Stomach (tissue), 9 donors: Measurements from ENCODE around the gene ST7L. TPM values are rescaled to one million over a fixed set of nuclear protein-coding genes. Genes with fewer than 3 reads are reported as not detected.

Source experiments
- DNase-seq, 2 donors: peaks; one replicate each; pipeline versions ENCODE4 v3.0.0 to v3.0.0-alpha.2; 2013 to 2019
- H3K27ac ChIP-seq, 5 donors: fragments of 200-600 bp in 4 of 5; sonication (generic) in 4 of 5; one replicate each; pipeline ENCODE4 v1.5.1; 2013 to 2019; ENCODE audit warnings: mild to moderate bottlenecking in 1 of 5, moderate library complexity in 1 of 5
- H3K27me3 ChIP-seq, 3 donors: fragments of 200-600 bp; sonication (generic); one replicate each; pipeline ENCODE4 v1.5.1; 2017 to 2019; ENCODE audit warnings: mixed run types in 1 of 3
- H3K36me3 ChIP-seq, 4 donors: fragments of 200-600 bp; sonication (generic); 1 replicate in 3 of 4; 2 replicates in 1 of 4; pipeline ENCODE4 v1.5.1; 2016 to 2019
- H3K4me1 ChIP-seq, 4 donors: fragments of 200-600 bp; sonication (generic); one replicate each; pipeline ENCODE4 v1.5.1; 2016 to 2019
- H3K4me3 ChIP-seq, 4 donors: fragments of 200-600 bp; sonication (generic) in 3 of 4; one replicate each; pipeline ENCODE4 v1.5.1; 2016 to 2019; ENCODE audit warnings: mild to moderate bottlenecking in 1 of 4
- H3K9me3 ChIP-seq, 4 donors: fragments of 200-600 bp; sonication (generic); one replicate each; pipeline ENCODE4 v1.5.1; 2016 to 2019
- EP300 ChIP-seq: sonication (generic); formaldehyde crosslinking; IDR thresholded peaks from one replicate; pipeline ENCODE4 v1.6.1; 2017; ENCODE audit warnings: antibody characterized with exemption
- POLR2A ChIP-seq, 4 donors: fragments of 450-650 bp; IDR thresholded peaks; one replicate each; pipeline ENCODE4 v1.6.1; 2016; ENCODE audit warnings: antibody characterized with exemption in 4 of 4, control low read depth in 2 of 4, mild to moderate bottlenecking in 1 of 4, moderate library complexity in 1 of 4
- POLR2AphosphoS5 ChIP-seq, 3 donors: sonication (generic); formaldehyde crosslinking; IDR thresholded peaks; one replicate each; pipeline ENCODE4 v1.6.1; 2016; ENCODE audit warnings: antibody characterized with exemption in 3 of 3
- WGBS, 5 donors: extraction: QIAGEN DNeasy Blood & Tissue Kit in 3 of 5; methylation state at CpG; one replicate each; pipeline versions ENCODE4 v1.1.5 to v1.1.7; 2013 to 2018; 5-methylcytosine and 5-hydroxymethylcytosine counted together
- intact Hi-C: fragments of 100-400 bp; cut with DNase I; formaldehyde crosslinking; loops from one replicate; pipeline ENCODE4 v1.15.1; 2023; ENCODE audit warnings: low total_unique reads
- polyA plus RNA-seq, 3 donors: library from polyadenylated mRNA; stranded (reverse); fragments of 200-250 nt; gene quantifications; one replicate each; pipeline ENCODE4 v1.2.3, GENCODE V29; 2013
- total RNA-seq, 5 donors: library from RNA; depleted of rRNA; stranded (reverse); fragments of >200 nt; gene quantifications; one replicate each; pipeline versions ENCODE4 v1.1.0 to v1.2.3, GENCODE V29; 2014 to 2016
- TF ChIP-seq, protein P1 (sequence below), 7 experiments: fragments of 450-650 bp in 4 of 7; fragments of 200-600 bp in 3 of 7; sonication (generic) in 3 of 7; IDR thresholded peaks; one replicate each; pipeline ENCODE4 v1.5.1; 2016 to 2019; ENCODE audit warnings: antibody characterized with exemption in 7 of 7, control low read depth in 2 of 7, mild to moderate bottlenecking in 1 of 7
- donor health status: healthy with polysubstance abuse.
- donor health status: Bipolar disorder and iron deficiency.
- donor health status: healthy.

The ST7L gene
- total and polyA plus RNA-seq, 8 donors = 3.5 to 85.7 (median 11.3) TPM

DNA sequence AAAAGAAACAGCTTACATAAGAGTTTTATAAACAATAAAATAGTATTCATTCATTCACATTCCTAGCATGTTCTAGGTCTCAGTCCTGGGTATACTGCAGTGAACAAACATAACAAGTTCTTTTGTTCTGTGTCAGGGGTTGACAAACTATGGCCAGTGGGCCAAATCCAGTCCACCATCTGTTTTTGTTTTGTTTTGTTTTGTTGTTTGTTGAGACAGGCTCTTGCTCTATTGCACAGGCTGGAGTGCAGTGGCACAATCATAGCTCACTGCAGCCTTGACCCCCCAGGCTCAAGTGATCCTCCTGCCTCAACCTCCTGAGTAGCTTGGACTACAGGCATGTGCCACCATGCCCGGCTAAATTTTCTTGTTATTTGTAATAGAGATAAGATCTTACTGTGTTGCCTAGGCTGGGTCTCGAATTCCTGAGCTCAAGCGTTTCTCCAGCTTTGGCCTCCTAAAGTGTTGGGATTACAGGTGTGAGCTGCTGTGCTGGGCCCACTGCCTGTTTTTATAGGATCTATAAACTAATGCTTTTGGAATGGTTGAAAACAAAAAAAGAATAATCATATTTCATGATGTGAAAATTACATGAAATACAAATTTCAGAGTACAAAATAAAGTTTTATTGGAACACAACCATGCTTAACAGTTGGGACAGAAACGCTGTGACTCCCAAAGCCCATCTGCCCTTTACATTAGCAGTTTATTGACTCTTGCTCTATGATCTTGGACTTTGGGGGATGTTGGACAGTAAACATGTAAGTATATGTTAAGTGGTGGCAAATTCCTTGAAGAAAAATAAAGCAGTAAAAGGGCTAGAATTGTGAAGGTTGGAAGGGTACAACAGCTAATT is 18.5 kb upstream of the ST7L start:
- Histone ChIP-seq H3K27ac (no peak overlapping the region), H3K4me3 (no peak overlapping the region), H3K27me3 (no peaks in the 10 kb centered on the region), H3K9me3 (no peaks in the 10 kb centered on the region), H3K36me3 (no peaks in the 10 kb centered on the region), H3K4me1 (peaks cover 29 to 70% (median 38%) of the 10 kb centered on the region in 4 donors)
- 62 to 76% (median 69%) methylated on average over 4 of the region's 4 CpGs for WGBS, 5 donors
- TF ChIP-seq POLR2AphosphoS5 (IDR thresholded peaks at IDR 0.05) (no peak), POLR2A (IDR thresholded peaks at IDR 0.05) (no peak), EP300 (no peak)
- TF ChIP-seq, protein P1, sequence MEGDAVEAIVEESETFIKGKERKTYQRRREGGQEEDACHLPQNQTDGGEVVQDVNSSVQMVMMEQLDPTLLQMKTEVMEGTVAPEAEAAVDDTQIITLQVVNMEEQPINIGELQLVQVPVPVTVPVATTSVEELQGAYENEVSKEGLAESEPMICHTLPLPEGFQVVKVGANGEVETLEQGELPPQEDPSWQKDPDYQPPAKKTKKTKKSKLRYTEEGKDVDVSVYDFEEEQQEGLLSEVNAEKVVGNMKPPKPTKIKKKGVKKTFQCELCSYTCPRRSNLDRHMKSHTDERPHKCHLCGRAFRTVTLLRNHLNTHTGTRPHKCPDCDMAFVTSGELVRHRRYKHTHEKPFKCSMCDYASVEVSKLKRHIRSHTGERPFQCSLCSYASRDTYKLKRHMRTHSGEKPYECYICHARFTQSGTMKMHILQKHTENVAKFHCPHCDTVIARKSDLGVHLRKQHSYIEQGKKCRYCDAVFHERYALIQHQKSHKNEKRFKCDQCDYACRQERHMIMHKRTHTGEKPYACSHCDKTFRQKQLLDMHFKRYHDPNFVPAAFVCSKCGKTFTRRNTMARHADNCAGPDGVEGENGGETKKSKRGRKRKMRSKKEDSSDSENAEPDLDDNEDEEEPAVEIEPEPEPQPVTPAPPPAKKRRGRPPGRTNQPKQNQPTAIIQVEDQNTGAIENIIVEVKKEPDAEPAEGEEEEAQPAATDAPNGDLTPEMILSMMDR (IDR thresholded peaks at IDR 0.05) = no peak
- intact Hi-C loops = no loop called here
- no peak for DNase-seq

DNA sequence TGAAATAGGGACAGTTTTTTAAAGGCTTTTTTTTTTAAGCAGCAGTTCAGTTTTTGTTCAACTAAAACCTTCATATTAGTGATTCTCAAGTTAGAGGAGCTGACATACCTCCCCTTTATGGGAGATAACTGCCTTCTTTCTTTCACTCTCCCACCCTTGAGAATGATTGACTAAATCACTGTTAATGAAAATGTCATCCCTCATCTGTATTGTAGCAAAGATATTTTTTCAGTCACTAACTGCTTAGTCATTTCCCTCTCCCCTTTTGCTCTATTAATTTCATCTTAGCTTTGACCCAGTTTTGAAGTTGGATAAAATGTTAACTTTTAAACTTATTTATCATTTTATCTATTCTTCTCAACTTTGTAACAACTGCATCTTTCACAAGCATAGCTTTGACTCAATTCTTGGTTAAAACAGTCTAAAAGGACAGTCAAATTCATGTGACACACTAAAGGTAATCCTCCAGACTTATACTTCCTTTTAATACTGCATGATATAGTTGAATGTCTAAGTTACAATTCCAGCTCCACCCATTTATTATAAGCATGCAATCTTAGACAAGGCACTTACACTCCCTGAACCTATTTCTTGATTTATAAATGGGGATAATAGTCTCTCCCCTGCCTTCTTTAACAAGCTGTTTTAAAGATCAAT is 17.8 kb upstream of the ST7L start:
- intact Hi-C loops = no loop called here
- Histone ChIP-seq H3K36me3 (no peaks in the 10 kb centered on the region), H3K4me3 (no peak overlapping the region), H3K9me3 (no peaks in the 10 kb centered on the region), H3K27ac (peak overlapping the region in 2 of 5 donors; percentile 19 to 44), H3K27me3 (no peaks in the 10 kb centered on the region), H3K4me1 (peaks cover 32 to 73% (median 41%) of the 10 kb centered on the region in 4 donors)
- no peak for DNase-seq
- TF ChIP-seq POLR2AphosphoS5 (IDR thresholded peaks at IDR 0.05) = no peak
- no peak for TF ChIP-seq EP300
- TF ChIP-seq, protein P1 (IDR thresholded peaks at IDR 0.05) = no peak

DNA sequence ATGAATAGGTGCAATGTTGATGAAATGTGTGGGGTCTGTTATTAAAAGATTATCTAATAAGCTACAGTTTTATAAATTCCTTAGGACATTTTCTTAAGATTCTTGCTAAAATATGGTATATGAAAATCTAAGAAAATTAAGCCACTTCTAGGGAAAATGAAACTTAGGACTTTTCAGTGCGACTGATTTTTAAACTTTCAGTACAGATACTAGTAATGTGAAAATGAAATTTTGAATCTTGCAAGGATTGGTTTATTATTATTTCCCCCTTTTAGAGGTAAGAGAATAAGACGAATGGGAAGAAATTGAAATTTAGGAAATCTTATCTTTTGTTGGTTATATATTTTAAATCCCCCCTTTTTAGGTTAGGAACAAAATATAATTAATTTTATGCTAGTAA is 17.1 kb upstream of the ST7L start:
- no peak overlapping the region for H3K4me3 ChIP-seq
- H3K9me3 ChIP-seq = no peaks in the 10 kb centered on the region
- 74 to 80% (median 78%) methylated on average over 2 of the region's 2 CpGs for WGBS, 5 donors
- H3K27ac ChIP-seq = no peak overlapping the region
- intact Hi-C loops = no loop called here
- no peaks in the 10 kb centered on the region for H3K36me3 ChIP-seq
- no peak for DNase-seq
- TF ChIP-seq POLR2A (IDR thresholded peaks at IDR 0.05) (no peak), EP300 (no peak), POLR2AphosphoS5 (IDR thresholded peaks at IDR 0.05) (no peak)
- TF ChIP-seq, protein P1 (IDR thresholded peaks at IDR 0.05) = no peak
- peaks cover 30 to 80% (median 44%) of the 10 kb centered on the region in 4 donors for H3K4me1 ChIP-seq
- H3K27me3 ChIP-seq = no peaks in the 10 kb centered on the region

DNA sequence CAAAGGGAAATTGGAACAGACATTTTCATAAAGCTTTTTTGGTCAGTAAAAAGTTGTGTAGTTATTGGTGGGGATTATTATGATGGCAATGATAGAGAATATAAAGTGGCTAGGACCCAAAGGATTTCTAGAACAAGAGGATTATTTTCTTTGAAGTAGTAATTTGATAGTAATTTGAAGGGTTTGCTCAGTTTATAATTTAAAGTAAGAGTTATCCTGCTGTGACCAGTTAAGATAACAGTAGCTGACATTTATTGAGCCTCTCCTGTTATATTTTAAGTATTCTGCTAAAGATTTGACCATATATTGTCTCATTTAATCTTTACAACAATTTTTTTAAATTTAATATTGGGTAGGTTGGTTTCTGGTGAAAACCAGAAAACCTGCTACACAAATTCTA is 15.4 kb upstream of the ST7L start:
- TF ChIP-seq POLR2AphosphoS5 (IDR thresholded peaks at IDR 0.05) (no peak), EP300 (no peak), POLR2A (IDR thresholded peaks at IDR 0.05) (no peak)
- TF ChIP-seq, protein P1 (IDR thresholded peaks at IDR 0.05) = no peak
- no peaks in the 10 kb centered on the region for H3K9me3 ChIP-seq
- H3K27me3 ChIP-seq = no peaks in the 10 kb centered on the region
- intact Hi-C loops = no loop called here
- DNase-seq = no peak
- peaks cover 0 to 12% (median 8%) of the 10 kb centered on the region in 4 donors for H3K36me3 ChIP-seq
- no peak overlapping the region for H3K27ac ChIP-seq
- peaks cover 30 to 92% (median 58%) of the 10 kb centered on the region in 4 donors for H3K4me1 ChIP-seq
- no peak overlapping the region for H3K4me3 ChIP-seq
